HL-60/S4 treated with retinoic acid at 250 ng/mL for 4 days and 3 days (cell line): Measurements from ENCODE around the gene FNDC8.

Experiments used
- in situ Hi-C: fragments of 300-500 bp; cut with MboI; formaldehyde crosslinking; loops from 2 replicates; pipeline ENCODE4 v1.7.0; 2022; ENCODE audit warnings: low sequenced_read_pairs

The FNDC8 gene

DNA sequence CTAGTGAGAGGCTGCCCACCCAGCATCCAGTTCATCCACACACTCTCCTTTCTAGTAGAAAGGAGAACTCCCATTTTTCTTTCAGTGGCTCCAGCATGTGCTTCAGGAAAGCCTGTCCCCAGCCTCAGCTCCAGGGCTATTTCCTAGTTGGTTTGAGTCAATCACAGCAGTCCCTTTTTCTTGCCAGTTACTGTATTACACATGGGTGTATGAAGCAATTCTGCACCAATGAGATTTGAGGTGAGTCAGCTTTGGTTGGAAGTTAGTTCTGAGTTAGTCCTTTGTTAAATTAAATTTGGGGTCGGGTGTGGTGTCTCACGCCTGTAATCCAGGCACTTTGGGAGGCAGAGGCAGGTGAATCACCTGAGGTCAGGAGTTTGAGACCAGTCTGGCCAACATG is 26.5 kb upstream of the FNDC8 start:
- in situ Hi-C loops, result no loop called here

DNA sequence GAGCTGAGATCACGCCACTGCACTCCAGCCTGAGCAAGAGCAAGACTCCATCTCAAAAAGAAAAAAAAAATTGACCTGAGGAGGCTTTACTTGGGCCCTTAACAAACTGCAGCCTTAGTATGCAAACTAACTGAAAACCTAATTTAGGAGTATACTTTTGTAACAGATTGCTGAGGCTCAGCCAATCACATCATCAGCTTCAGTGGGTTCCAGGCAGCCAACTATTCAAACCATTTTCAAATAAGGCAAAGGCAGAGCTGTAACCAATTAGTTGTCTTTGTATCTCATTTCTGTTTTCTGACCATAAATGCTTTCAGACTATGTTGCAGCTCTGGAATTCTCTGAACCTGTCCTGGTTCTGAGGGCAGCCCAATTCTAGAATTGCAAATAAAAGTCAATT is 25.7 kb upstream of the FNDC8 start:
- in situ Hi-C loops, result no loop called here

DNA sequence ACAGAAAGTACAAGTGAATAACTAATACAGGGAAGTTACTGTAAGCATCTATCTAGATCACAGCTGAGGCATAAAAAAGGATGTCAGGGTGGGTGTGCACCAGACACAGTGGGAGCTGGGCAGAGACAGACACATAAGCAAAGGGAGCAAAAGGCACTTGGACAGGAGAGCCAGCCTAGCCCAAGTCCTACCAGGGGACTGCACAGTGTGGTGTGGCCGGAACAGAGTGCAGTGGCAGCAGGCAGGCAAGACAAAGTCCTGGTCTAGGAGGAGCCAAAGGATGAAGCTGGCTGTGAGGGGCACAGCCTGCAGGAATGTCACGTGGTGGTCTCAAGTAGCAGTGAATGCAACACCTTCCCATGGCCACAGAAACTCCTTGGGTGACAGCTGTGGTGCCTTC is 23.6 kb upstream of the FNDC8 start:
- in situ Hi-C loops, result no loop called here

DNA sequence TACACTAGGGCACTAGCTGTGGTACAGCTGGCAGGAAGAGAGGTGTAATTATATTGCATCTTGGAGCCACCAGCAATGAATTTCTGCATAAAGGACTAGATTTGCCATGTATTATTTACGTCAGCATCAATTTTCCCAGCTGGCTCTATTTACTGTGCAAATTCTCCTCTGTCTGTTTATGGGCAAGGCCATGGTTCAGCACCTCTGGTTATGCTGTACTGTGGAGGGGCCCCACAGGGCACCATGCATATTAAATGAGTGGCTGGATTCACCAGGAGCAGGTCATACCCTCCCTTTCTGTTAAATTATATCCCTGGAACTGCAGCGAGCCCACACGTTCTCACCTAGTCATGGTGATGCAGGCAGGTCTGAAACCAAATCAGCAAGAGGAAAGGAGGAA is 21.5 kb upstream of the FNDC8 start:
- in situ Hi-C loops, result loop anchor here (25.0 kb wide), 1 partner anchor 563 kb away; no protein-coding TSS in a partner anchor

DNA sequence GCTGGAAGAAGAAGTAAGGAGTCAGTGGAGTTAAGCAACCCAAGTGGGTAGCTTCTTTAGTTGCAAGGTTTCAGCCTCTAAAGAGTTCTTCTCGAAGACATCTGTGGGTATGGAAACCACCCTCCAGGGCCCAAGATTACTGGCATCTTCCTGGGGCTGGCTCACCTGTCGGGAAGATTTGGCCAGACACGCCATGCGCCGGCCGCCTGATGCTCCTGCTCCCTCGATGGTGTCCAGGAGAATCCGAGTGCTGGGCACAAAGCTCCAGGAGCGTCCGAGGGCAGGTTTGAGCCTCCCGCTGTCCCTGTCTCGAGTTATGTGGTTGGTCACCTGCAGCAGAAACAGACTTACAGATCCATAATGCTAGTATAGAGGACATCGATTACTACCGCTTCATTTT is 20.4 kb upstream of the FNDC8 start:
- in situ Hi-C loops, result loop anchor here (25.0 kb wide), 1 partner anchor 564 kb away; no protein-coding TSS in a partner anchor

DNA sequence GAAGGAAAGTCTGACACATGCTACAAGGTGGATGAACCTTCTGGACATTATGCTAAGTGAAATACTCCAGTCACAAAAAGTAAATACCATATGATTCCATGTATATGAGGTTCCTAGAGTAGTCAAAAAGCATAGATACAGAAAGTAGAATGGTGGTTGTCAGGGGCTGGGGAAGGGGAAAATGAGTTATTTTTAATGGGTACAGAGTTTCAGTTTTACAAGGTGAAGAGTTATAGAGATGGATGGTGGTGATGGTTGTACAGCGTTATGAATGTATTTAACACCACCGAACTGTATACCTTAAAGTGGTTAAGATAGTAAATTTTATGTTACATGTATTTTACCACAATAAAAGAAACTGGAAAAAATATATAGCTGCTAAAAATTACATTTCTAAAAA is 19.7 kb upstream of the FNDC8 start:
- in situ Hi-C loops, result loop anchor here (25.0 kb wide), 1 partner anchor 564 kb away; no protein-coding TSS in a partner anchor

DNA sequence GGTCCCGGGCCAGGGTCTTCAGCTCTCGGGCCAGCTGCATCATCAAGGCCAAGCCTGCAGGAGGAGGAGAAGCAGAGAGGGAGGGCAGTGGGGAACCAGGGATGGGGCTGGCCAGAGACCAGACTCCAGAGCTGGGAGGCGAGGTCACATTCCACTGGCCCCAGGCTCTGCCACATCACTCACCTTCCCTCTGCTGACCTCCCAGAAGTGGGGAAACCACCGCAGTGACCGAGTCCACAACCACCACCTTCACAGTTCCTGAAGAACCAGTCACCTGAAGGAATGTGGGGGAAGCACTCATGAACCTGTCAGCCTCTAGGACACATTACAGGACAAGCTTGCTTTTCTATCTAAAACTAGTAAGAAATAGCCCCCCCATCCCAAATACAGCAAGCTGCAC is 18.1 kb upstream of the FNDC8 start:
- in situ Hi-C loops, result loop anchor here (25.0 kb wide), 1 partner anchor 566 kb away; no protein-coding TSS in a partner anchor

DNA sequence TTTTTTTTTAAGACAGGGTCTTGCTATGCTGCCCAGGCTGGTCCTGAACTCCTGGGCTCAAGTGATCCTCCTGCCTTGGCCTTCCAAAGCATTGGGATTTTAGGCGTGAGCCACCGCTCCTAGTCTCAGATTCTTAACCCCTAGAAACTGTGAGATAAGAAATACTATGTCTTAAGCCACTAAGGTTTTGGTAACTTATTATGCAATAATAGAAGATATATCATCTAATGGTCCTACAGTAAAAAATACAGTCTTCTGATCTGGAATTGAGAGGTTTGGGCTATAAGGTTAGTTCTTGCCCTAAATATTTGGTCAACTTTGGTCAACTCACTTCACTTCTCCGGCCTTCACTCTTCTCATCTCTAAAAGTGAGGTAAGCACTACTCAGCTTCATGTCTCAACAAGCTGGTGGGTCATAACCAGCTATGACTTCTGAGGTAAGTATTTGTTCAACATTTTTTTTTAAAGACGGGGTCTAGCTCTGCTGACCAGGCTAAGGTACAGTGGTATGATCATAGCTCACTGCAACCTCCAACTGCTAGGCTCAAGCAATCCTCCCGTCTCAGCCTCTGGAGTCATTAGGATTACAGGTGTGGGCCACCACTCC is 16.5 kb upstream of the FNDC8 start:
- in situ Hi-C loops, result loop anchor here (25.0 kb wide), 1 partner anchor 568 kb away; no protein-coding TSS in a partner anchor

DNA sequence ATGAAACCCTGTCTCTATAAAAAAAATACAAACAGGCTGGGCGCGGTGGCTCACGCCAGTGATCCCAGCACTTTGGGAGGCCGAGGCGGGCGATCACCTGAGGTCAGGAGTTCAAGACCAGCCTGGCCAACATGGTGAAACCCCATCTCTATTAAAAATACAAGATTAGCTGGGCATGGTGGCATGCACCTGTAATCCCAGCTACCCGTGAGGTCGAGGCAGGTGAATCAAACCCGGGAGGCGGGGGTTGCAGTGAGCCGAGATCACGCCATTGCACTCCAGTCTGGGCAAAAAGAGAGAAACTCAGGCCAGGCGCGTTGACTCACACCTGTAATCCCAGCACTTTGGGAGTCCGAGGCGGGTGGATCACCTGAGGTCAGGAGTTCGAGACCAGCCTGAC is 10.6 kb upstream of the FNDC8 start:
- in situ Hi-C loops, result loop anchor here (25.0 kb wide), 1 partner anchor 573 kb away; no protein-coding TSS in a partner anchor

DNA sequence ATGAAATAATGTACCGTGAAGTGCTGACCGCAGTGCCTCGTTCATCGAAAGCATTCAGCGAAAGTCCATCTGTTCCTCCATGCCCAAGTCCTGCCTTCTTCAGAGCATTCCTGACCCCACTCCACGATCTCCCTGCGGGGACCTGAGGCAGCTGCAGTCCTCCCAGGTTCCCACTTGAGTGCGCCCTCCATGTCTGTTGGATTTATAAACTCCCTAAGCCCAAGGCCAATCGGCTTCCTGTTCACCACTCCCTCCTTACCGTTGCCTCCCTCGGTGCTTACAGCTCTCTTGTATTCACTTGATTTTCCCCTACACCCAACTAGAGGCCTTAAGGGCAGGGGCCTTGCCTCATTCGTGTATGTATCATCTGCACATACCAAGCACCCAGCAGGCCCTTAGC is 4.6 kb upstream of the FNDC8 start:
- in situ Hi-C loops, result loop anchor here (25.0 kb wide), 1 partner anchor 580 kb away; no protein-coding TSS in a partner anchor

DNA sequence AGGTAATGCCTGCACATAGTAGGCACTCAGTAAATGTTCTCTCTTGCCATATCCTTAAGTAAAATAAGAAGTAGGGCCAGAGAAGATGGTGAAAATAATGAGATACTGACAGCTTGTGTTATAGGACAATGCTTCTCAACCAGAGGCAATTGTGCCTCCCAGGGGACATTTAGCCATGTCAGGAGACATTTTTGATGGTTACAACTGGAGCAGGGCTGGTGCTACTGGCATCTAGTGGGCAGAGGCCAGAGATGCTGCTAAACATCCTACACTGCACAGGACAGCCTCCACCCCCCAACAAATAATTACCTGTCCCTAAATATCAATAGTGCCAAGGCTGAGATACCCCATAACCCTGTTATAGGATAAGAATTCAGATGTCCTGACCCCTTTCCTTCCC is 3.4 kb upstream of the FNDC8 start:
- in situ Hi-C loops, result loop anchor here (25.0 kb wide), 1 partner anchor 581 kb away; no protein-coding TSS in a partner anchor

DNA sequence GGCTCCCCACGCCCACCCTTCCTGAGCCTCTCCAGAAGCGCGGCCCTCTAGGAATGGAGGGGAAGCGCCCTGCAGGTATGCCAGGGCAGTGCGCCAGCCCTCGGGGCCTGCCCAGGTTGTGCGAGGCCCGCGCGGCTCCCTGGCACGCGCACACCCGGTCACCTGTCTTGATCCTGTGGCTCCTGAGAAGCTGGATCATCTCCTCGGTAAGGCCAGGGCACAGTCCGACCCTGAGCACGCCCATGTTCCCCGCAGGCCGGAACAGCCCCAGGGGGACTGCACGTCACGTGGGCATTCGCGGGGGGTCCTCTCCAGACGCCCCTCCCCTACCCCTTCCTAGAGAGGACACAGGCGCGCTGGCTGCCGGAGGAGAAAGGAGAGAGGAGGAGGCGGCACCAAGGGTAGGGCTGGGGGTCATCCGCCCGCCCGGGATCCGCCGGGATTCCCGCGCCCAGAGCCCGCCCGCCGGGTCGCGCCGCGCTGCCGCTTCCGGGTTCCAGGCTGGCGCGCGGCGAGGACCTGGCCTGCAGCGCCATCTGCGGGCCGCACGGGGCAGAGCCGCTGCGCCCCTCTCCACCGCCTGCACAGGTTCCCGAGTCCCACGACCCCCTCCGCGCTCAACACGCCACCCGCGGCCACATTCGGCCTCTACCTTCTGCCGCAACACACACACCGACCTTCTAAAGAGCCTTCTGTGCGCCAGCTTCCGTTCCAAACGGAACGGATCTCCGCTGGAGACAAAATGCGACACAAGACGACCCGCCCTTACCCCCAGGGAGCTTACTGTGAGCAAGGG is 1.8 kb upstream of the FNDC8 start, which contains the start of gene RAD51D:
TSS of gene RAD51D (minus strand) at position 491 of the 796 bp plus-strand sequence. CDS start at position 244, 247 bp downstream.
- in situ Hi-C loops, result loop anchor here (10.0 to 25.0 kb wide), 2 partner anchors 125 to 582 kb away; no protein-coding TSS in a partner anchor

DNA sequence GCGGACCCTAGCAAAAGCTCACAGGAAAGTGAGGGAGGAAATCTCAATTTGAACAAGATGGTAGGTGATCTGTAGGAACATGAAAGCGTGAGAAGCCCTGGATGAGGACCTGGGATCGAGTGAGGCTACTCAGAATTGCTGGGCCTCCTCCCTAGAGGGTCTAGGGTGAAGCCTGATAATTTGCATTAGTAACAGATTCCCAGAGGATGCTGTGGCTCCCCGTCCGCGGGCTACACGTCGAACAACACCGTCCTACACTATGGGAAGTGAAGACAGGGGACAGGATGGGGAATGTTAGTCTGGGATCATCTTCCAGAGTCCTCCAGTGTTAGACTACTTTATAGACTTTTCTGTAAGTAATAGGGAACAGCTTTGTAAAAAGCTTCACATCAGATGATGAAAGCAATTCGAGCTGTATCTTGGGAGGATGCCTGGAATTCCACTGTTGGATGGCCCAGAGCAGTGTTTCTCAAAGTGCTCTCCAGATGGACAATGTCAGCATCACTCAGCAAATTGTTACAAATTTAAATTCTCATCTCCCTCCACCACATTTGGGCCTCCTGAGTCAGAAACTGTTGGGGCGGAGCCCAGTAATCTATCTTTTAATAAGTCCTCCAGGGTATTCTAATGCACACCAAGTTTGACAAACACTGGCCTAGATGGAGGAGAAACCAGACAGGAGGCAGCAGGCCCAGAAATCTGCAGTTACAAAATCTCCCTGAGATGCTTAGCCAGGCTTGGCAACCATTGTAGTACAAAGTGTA is 6.5 kb downstream of the FNDC8 start:
- in situ Hi-C loops, result loop anchor here (10.0 kb wide), 1 partner anchor 133 kb away; no protein-coding TSS in a partner anchor

DNA sequence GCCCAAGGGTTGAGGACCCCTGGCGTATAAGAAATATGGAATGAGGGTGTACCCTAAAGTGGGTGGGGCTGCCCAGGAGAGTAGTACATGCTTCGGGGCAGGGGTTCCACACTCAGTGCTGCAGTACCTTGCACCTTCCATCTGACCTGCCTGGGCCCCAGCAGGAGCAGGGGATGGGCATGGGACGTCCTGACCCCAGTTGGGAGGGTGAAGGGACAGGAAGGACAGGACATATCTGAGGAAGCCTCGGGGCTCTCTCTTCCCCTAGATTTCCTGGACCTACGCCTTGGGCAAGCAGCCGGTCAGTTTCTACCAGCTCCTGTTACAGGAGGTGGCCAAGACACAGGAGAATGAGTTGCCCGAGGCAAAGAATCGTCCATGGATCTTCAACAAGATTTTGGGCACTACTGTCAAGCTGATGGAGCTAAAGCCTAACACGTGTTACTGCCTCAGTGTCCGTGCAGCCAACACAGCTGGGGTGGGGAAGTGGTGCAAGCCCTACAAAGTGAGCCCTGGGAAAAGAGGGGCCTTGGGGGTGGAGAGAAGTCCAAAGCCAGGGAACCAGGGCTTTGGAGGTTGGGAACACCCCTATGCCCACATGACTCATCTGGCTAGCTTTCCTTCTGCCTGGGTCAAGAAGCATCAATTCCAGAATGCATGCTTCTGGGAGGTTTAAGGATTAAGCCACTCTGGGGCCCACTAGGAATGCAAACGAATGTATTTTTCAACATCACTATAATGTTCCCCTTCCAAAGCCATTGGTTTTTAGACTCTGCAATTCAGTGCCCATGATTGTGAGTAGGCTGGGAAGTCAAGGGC is 7.9 kb downstream of the FNDC8 start:
- in situ Hi-C loops, result loop anchor here (10.0 kb wide), 1 partner anchor 135 kb away; no protein-coding TSS in a partner anchor

DNA sequence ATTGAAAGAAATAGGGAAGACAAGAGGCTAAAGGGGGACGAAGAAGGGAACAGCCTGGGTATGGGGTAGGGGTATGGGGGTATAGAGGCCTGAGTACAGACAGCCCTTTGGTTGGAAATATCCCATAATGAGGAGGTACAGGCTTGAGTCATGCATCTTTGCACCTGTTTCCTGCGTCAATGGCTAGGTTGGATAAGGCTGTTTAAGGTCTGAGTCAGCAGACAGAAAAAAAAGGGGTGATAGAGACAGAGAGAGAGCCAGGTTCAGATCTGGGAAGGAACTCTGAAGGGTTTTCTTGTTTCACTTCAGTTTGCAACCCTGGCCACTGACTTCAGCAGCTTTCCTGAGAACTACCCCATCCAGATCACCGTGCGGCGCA is 8.5 kb downstream of the FNDC8 start:
- in situ Hi-C loops, result loop anchor here (10.0 kb wide), 1 partner anchor 135 kb away; no protein-coding TSS in a partner anchor

DNA sequence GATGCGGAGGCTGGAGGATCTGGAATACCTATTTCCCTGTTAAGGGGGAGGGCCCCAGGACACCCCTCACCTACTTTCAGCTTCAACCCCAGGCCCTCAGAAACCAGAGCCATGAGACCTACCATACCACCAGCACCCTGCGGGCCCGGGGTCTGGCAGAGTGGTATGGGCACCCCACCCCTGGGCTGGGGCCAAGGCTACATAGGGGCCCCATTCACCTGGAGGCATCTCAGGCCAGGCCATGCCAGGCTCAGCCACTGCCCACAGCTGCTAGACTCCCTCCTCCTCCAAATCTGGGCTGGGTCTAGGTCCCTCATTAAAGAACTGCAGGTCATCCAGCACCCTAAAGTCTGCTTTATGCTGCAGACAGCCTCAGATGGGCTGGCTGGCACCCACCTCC is 9.0 kb downstream of the FNDC8 start:
- in situ Hi-C loops, result no loop called here

DNA sequence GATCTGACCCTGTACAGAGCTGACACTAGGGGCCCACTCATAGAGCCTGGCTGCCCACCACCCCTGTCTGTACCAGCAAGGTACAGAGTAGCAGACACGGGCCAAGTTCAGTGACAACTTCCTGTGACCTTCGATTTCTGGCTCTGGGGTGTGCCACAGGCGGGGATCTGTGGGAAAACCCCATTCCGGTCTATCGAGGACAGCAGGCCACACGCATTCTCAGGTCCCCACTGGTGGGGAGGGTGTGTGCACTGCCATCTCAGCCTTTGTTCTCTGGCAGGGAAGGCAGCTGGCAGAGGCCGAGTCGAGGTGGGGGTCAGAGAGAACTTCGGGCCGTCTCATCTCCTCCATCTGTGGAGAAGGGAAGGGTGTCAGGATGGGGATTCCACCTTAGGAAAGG is 10.7 kb downstream of the FNDC8 start:
- in situ Hi-C loops, result no loop called here

DNA sequence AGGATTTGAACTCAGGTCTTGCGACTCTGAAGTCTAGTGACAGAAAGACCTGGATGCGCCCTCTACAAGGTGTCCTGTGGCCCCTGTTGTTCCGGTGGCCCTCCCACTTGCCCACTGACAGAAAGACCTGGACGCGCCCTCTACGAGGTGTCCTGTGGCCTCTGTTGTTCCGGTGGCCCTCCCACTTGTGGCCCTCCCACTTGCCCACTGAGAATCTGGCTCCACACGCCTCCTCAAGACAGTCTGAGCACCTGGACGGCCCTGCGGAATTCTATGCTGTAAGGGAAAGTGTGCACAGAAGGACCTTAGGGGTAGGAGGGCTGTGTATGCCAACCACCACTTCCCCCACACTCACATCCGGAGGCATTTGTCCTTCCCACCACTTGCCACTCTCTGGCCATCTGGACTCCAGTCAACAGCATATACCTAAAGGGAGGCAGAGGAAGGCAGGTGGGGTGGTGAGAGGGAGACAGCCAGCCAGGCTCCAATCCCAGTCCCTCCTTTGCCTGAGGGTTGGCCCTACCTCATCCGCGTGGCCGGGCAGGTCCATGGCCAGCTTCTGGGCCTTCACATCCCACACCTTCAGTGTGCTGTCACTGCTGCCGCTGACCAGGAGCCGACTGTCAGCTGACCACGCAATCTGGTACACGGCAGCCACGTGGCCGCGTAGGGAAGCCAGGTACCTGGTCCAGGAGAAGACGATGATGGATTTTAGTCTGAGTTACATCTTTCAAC is 11.6 kb downstream of the FNDC8 start:
- in situ Hi-C loops, result no loop called here

DNA sequence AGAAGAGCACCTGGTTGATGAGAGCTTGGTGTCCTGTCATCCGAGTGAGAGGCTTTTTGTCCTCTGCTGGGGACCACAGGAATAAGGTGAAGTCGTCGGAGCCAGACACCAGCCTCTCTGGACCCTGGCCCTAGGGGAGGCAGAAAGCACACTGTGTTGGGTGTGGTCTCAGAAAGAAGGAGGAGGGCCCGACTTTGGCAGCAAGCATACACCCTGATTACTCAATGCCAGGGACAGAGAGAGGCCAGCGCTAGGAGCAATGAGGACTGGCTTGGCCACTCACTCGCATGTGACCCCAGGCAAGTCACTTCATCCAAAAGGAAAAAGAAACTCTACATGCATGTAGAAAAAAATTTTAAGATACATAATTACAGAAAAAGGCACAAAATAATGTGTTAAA is 13.9 kb downstream of the FNDC8 start:
- in situ Hi-C loops, result no loop called here
